ENCODE measurements around the gene SLC26A11. TPM values are rescaled to one million over a fixed set of nuclear protein-coding genes. Genes with fewer than 3 reads are reported as not detected.

The SLC26A11 gene
- total and polyA plus RNA-seq, 2 of the 13 experiments (the other 11 are each of a cell fraction or from before 2014, with no cell fraction given): 8.7 to 13.2 TPM

DNA sequence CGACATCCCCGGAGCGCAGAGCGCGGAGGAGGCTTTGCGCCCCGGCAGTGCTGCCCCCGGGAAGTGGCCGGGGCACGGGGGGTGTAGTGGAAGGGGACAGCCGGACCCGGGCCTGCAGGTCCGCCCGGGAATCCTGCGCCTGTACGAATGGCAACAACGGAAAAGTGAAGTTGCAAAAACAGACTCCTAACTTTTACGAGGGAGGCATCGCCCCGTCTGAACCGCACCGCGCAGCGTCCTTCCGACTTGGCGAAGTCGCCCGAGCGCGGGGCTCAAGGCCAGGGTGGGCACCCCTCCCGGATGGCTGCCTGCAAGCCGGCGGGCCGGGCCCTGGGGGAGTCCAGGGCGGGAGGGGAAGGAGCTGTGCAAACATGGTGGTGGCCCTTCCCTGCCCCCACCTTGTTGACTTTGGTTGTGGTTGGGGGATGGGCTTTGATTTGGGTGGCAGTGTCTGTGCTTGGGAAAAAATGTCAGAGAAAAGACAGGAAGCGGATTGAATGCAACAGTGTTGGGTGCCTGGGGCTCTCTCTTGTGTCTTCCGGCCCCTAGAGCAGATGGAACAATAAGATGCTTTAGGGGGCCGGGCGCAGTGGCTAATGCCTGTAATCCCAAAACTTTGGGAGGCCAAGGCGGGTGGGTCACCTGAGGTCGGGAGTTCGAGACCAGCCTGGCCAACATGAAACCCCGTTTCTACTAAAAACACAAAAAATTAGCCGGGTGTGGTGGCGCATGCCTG, 41.1 kb downstream of the SLC26A11 start (continued):
- TF ChIP-seq, protein P1, sequence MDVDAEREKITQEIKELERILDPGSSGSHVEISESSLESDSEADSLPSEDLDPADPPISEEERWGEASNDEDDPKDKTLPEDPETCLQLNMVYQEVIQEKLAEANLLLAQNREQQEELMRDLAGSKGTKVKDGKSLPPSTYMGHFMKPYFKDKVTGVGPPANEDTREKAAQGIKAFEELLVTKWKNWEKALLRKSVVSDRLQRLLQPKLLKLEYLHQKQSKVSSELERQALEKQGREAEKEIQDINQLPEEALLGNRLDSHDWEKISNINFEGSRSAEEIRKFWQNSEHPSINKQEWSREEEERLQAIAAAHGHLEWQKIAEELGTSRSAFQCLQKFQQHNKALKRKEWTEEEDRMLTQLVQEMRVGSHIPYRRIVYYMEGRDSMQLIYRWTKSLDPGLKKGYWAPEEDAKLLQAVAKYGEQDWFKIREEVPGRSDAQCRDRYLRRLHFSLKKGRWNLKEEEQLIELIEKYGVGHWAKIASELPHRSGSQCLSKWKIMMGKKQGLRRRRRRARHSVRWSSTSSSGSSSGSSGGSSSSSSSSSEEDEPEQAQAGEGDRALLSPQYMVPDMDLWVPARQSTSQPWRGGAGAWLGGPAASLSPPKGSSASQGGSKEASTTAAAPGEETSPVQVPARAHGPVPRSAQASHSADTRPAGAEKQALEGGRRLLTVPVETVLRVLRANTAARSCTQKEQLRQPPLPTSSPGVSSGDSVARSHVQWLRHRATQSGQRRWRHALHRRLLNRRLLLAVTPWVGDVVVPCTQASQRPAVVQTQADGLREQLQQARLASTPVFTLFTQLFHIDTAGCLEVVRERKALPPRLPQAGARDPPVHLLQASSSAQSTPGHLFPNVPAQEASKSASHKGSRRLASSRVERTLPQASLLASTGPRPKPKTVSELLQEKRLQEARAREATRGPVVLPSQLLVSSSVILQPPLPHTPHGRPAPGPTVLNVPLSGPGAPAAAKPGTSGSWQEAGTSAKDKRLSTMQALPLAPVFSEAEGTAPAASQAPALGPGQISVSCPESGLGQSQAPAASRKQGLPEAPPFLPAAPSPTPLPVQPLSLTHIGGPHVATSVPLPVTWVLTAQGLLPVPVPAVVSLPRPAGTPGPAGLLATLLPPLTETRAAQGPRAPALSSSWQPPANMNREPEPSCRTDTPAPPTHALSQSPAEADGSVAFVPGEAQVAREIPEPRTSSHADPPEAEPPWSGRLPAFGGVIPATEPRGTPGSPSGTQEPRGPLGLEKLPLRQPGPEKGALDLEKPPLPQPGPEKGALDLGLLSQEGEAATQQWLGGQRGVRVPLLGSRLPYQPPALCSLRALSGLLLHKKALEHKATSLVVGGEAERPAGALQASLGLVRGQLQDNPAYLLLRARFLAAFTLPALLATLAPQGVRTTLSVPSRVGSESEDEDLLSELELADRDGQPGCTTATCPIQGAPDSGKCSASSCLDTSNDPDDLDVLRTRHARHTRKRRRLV (CRISPR knock-in tag; IDR thresholded peaks at IDR 0.05): no peak; the same call in 1 of the 2 replicates
- TF ChIP-seq NFIB (CRISPR knock-in tag; IDR thresholded peaks at IDR 0.05; ENCODE audit: borderline replicate concordance) (no peak), REL (CRISPR knock-in tag; conservative IDR thresholded peaks at IDR 0.05) (no peak), PAX8 (CRISPR knock-in tag; IDR thresholded peaks at IDR 0.05; ENCODE audit: borderline replicate concordance) (no peak), HOXD1 (CRISPR knock-in tag; IDR thresholded peaks at IDR 0.05) (peak; percentile 75; the same call in 1 of the 2 replicates), PCBP1 (IDR thresholded peaks at IDR 0.05; ENCODE audit: borderline replicate concordance, low read depth, low read length) (0 out of 2 replicates have a peak, but pooled peaks have one; percentile 62), TCF7L2 (IDR thresholded peaks at IDR 0.05; ENCODE audit: low read depth, low read length) (no peak), POGZ (CRISPR knock-in tag; IDR thresholded peaks at IDR 0.05) (no peak), ZNF558 (CRISPR knock-in tag; IDR thresholded peaks at IDR 0.05; ENCODE audit: borderline replicate concordance) (peak; percentile 65; the same call in 1 of the 2 replicates), ZNF773 (CRISPR knock-in tag; IDR thresholded peaks at IDR 0.05; ENCODE audit: borderline replicate concordance) (peak; percentile 51; the same call in 1 of the 2 replicates), ZNF549 (CRISPR knock-in tag; IDR thresholded peaks at IDR 0.05) (0 out of 2 replicates have a peak, but pooled peaks have one; percentile 17)
- TF ChIP-seq, protein P2, sequence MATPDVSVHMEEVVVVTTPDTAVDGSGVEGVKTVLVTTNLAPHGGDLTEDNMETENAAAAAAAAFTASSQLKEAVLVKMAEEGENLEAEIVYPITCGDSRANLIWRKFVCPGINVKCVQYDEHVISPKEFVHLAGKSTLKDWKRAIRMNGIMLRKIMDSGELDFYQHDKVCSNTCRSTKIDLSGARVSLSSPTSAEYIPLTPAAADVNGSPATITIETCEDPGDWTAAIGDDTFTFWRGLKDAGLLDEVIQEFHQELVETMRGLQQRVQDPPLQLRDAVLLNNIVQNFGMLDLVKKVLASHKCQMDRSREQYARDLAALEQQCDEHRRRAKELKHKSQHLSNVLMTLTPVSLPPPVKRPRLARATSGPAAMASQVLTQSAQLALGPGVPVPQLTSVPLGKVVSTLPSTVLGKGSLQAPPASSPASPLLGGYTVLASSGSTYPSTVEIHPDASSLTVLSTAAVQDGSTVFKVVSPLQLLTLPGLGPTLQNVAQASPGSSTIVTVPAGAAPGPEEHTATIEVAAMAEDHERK (CRISPR knock-in tag; IDR thresholded peaks at IDR 0.05; ENCODE audit: low read depth): no peak; the same call in 1 of the 2 replicates
- TF ChIP-seq, protein P3, sequence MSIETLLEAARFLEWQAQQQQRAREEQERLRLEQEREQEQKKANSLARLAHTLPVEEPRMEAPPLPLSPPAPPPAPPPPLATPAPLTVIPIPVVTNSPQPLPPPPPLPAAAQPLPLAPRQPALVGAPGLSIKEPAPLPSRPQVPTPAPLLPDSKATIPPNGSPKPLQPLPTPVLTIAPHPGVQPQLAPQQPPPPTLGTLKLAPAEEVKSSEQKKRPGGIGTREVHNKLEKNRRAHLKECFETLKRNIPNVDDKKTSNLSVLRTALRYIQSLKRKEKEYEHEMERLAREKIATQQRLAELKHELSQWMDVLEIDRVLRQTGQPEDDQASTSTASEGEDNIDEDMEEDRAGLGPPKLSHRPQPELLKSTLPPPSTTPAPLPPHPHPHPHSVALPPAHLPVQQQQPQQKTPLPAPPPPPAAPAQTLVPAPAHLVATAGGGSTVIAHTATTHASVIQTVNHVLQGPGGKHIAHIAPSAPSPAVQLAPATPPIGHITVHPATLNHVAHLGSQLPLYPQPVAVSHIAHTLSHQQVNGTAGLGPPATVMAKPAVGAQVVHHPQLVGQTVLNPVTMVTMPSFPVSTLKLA (IDR thresholded peaks at IDR 0.05): no peak
- TF ChIP-seq, protein P4, sequence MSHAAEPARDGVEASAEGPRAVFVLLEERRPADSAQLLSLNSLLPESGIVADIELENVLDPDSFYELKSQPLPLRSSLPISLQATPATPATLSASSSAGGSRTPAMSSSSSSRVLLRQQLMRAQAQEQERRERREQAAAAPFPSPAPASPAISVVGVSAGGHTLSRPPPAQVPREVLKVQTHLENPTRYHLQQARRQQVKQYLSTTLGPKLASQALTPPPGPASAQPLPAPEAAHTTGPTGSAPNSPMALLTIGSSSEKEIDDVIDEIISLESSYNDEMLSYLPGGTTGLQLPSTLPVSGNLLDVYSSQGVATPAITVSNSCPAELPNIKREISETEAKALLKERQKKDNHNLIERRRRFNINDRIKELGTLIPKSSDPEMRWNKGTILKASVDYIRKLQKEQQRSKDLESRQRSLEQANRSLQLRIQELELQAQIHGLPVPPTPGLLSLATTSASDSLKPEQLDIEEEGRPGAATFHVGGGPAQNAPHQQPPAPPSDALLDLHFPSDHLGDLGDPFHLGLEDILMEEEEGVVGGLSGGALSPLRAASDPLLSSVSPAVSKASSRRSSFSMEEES (CRISPR knock-in tag; IDR thresholded peaks at IDR 0.05): peak; percentile 85
- TF ChIP-seq, protein P5, sequence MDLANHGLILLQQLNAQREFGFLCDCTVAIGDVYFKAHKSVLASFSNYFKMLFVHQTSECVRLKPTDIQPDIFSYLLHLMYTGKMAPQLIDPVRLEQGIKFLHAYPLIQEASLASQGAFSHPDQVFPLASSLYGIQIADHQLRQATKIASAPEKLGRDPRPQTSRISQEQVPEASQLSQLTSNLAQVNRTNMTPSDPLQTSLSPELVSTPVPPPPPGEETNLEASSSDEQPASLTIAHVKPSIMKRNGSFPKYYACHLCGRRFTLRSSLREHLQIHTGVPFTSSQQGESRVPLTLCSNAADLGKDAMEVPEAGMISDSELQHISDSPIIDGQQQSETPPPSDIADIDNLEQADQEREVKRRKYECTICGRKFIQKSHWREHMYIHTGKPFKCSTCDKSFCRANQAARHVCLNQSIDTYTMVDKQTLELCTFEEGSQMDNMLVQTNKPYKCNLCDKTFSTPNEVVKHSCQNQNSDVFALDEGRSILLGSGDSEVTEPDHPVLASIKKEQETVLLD (CRISPR knock-in tag; IDR thresholded peaks at IDR 0.05; ENCODE audit: low read depth): peak; percentile 90
- TF ChIP-seq, protein P6, sequence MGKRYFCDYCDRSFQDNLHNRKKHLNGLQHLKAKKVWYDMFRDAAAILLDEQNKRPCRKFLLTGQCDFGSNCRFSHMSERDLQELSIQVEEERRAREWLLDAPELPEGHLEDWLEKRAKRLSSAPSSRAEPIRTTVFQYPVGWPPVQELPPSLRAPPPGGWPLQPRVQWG (CRISPR knock-in tag; IDR thresholded peaks at IDR 0.05; ENCODE audit: borderline replicate concordance, low read depth): no peak

Measured in HepG2 (cell line).